ENCODE results near the gene CLTB. TPM values are rescaled to one million over a fixed set of nuclear protein-coding genes. Genes with fewer than 3 reads are reported as not detected.

Gene CLTB
- polyA plus RNA-seq, 1 of the 3 experiments (the other 2 are of a cell fraction) = 91.2 TPM

GRCh38 chr5:176425791-176426190 is 9.5 kb upstream of the CLTB start:
- CTCF ChIA-PET = interaction anchor here (0.7 to 1.2 kb wide), 2 partner anchors 22 to 153 kb away, joined by 3 read pairs; partner anchors contain the start of gene FAF2
- H3K9me3 ChIP-seq = no peaks in the 10 kb centered on the region
- H2AFZ ChIP-seq (ENCODE audit: low read depth) = no peak overlapping the region
- 61% methylated on average over 1 of the region's 1 CpG for whole genome bisulfite sequencing (ENCODE audit: low lambda C conversion rate)
- no peaks in the 10 kb centered on the region for H3K36me3 ChIP-seq (replicated peaks in 1 of 2; ENCODE audit: control insufficient read depth in 1 of 2, insufficient read depth in 2 of 2, low read length in 1 of 2)
- H3K4me3 ChIP-seq (ENCODE audit: low read depth in 2 of 2, low read length in 1 of 2) = no peak overlapping the region
- no peaks in the 10 kb centered on the region for H3F3A ChIP-seq (replicated peaks; ENCODE audit: insufficient read depth)
- POLR2A ChIA-PET = no interaction called here
- no peak for TF ChIP-seq YY1 (IDR thresholded peaks at IDR 0.05; ENCODE audit: low read depth)
- no peak for TF ChIP-seq EZH2phosphoT487 (IDR thresholded peaks at IDR 0.05; ENCODE audit: borderline replicate concordance, low read depth)
- no peak for TF ChIP-seq POLR2AphosphoS5 (IDR thresholded peaks at IDR 0.05; ENCODE audit: low read depth, low read length)
- no peak for TF ChIP-seq RFX5 (IDR thresholded peaks at IDR 0.05; ENCODE audit: low read length)
- TF ChIP-seq MEF2A (IDR thresholded peaks at IDR 0.05; ENCODE audit: borderline replicate concordance, low read depth) = no peak
- TF ChIP-seq FOXM1 (IDR thresholded peaks at IDR 0.05; ENCODE audit: low read depth) = no peak
- TF ChIP-seq SMC3 (IDR thresholded peaks at IDR 0.05; ENCODE audit: low read depth, low read length) = no peak
- no peak for TF ChIP-seq NRF1 (IDR thresholded peaks at IDR 0.05; ENCODE audit: low read depth, low read length)
- no peak for TF ChIP-seq JUND (IDR thresholded peaks at IDR 0.05)
- TF ChIP-seq USF1 (IDR thresholded peaks at IDR 0.05; ENCODE audit: borderline replicate concordance, low read depth) = no peak
- no peak for TF ChIP-seq RAD21 (IDR thresholded peaks at IDR 0.05; ENCODE audit: low read length)
- TF ChIP-seq ZBTB33 (IDR thresholded peaks at IDR 0.05; ENCODE audit: borderline replicate concordance, low read depth) = no peak
- TF ChIP-seq TCF12 (IDR thresholded peaks at IDR 0.05) = no peak
- no peak for TF ChIP-seq RCOR1 (IDR thresholded peaks at IDR 0.05; ENCODE audit: low read length)
- no peaks in the 10 kb centered on the region for H3K79me2 ChIP-seq (ENCODE audit: insufficient read depth)
- H3K27me3 ChIP-seq (ENCODE audit: insufficient read depth) = no peaks in the 10 kb centered on the region; the same call in 1 of the 2 replicates
- H3K9me2 ChIP-seq = no peaks in the 10 kb centered on the region
- H3K27ac ChIP-seq (ENCODE audit: low read depth in 2 of 2, low read length in 1 of 2) = no peak overlapping the region
- DNase-seq = no peak
- H3K4me1 ChIP-seq (ENCODE audit: control insufficient read depth in 1 of 2, insufficient read depth in 2 of 2, low read depth in 1 of 2, low read length in 1 of 2) = no peaks in the 10 kb centered on the region
- H3K9ac ChIP-seq = no peak overlapping the region
- H3K4me2 ChIP-seq = no peak overlapping the region
- H4K20me1 ChIP-seq (ENCODE audit: insufficient read depth) = no peaks in the 10 kb centered on the region

GRCh38 chr5:176425138-176425537 is 8.8 kb upstream of the CLTB start:
- Histone ChIP-seq H4K20me1 (ENCODE audit: insufficient read depth) (no peaks in the 10 kb centered on the region), H3F3A (replicated peaks; ENCODE audit: insufficient read depth) (no peaks in the 10 kb centered on the region), H3K36me3 (replicated peaks in 1 of 2; ENCODE audit: control insufficient read depth in 1 of 2, insufficient read depth in 2 of 2, low read length in 1 of 2) (no peaks in the 10 kb centered on the region), H3K4me1 (ENCODE audit: control insufficient read depth in 1 of 2, insufficient read depth in 2 of 2, low read depth in 1 of 2, low read length in 1 of 2) (no peaks in the 10 kb centered on the region), H3K27me3 (ENCODE audit: insufficient read depth) (no peaks in the 10 kb centered on the region; the same call in 1 of the 2 replicates), H3K9ac (no peak overlapping the region), H3K27ac (ENCODE audit: low read depth in 2 of 2, low read length in 1 of 2) (no peak overlapping the region), H2AFZ (ENCODE audit: low read depth) (no peak overlapping the region), H3K4me2 (no peak overlapping the region), H3K79me2 (ENCODE audit: insufficient read depth) (no peaks in the 10 kb centered on the region), H3K4me3 (ENCODE audit: low read depth in 2 of 2, low read length in 1 of 2) (no peak overlapping the region), H3K9me3 (no peaks in the 10 kb centered on the region), H3K9me2 (no peaks in the 10 kb centered on the region)
- WGBS (ENCODE audit: low lambda C conversion rate) = 71% methylated on average over 1 of the region's 1 CpG
- DNase-seq = no peak
- POLR2A ChIA-PET = no interaction called here
- CTCF ChIA-PET = no interaction called here
- TF ChIP-seq SIN3A (IDR thresholded peaks at IDR 0.05; ENCODE audit: borderline replicate concordance, low read depth, low read length) (no peak), TCF12 (IDR thresholded peaks at IDR 0.05) (no peak), RXRA (IDR thresholded peaks at IDR 0.05; ENCODE audit: borderline replicate concordance, low read depth) (no peak), ZBTB33 (IDR thresholded peaks at IDR 0.05; ENCODE audit: borderline replicate concordance, low read depth) (no peak), YY1 (IDR thresholded peaks at IDR 0.05; ENCODE audit: low read depth) (no peak), RCOR1 (IDR thresholded peaks at IDR 0.05; ENCODE audit: low read length) (no peak), RAD21 (IDR thresholded peaks at IDR 0.05; ENCODE audit: low read length) (no peak), PBX3 (IDR thresholded peaks at IDR 0.05) (no peak), JUND (IDR thresholded peaks at IDR 0.05) (no peak), NRF1 (IDR thresholded peaks at IDR 0.05; ENCODE audit: low read depth, low read length) (no peak), ELF1 (IDR thresholded peaks at IDR 0.05) (no peak), FOSL2 (IDR thresholded peaks at IDR 0.05; ENCODE audit: borderline replicate concordance, low read depth) (no peak), FOXM1 (IDR thresholded peaks at IDR 0.05; ENCODE audit: low read depth) (no peak), USF2 (IDR thresholded peaks at IDR 0.05; ENCODE audit: borderline replicate concordance, low read depth, low read length) (no peak)
